HCT116 (cell line): ENCODE results near the gene PRRC2A. TPM values are rescaled to one million over a fixed set of nuclear protein-coding genes. Genes with fewer than 3 reads are reported as not detected.
A peak's percentile ranks its signal among the peaks of the same experiment; 100 is the strongest.

Experiments used
- ATAC-seq: fragments of 200-7000 bp; cut with Tn5 transposase; 2 replicates; pipeline ENCODE4 v1.9.1; 2020; ENCODE audit warnings: mild to moderate bottlenecking, moderate library complexity
- BruUV-seq: library from RNA; stranded (reverse); fragments of 400-500 nt; replicated peaks from 2 replicates; lab custom pipeline; 2021; lab: Mats Ljungman, UMichigan
- CTCF ChIA-PET: fragments of 300-600 bp; sonication (Branson Sonifier 250); formaldehyde crosslinking; loops from one replicate; lab custom pipeline; 2021; ENCODE audit warnings: antibody characterized with exemption; lab: Charles Lee
- POLR2A ChIA-PET: fragments of 300-600, 350-600 bp; sonication (Branson Sonifier 250); formaldehyde crosslinking; loops from one replicate; lab custom pipeline; 2021; ENCODE audit warnings: antibody characterized with exemption; lab: Charles Lee
- RAD21 ChIA-PET, 2 experiments: fragments of 300-600 bp; sonication (Branson Sonifier 250); formaldehyde crosslinking; loops; one replicate each; lab custom pipeline; 2023; ENCODE audit warnings: low total read pairs in 2 of 2; ENCODE audit not compliant: uncharacterized antibody in 2 of 2, unreplicated experiment in 2 of 2, low non-redundant PET in 1 of 2; lab: Charles Lee
- DNase-seq: peaks from one replicate; pipeline ENCODE4 v3.0.0-alpha.2; 2010; ENCODE audit warnings: low read depth, low spot score
- H2AFZ ChIP-seq: fragments of 200-600 bp; shearing (Covaris generic), sonication (generic); 2 replicates; pipeline ENCODE4 v1.6.1; 2017; ENCODE audit warnings: low read depth, mixed run types, mixed read lengths, antibody characterized with exemption, low read length; ENCODE audit not compliant: poor library complexity, severe bottlenecking
- H3K27ac ChIP-seq: 2 replicates; pipeline ENCODE4 v1.5.1; 2012; ENCODE audit warnings: low read depth, low read length
- H3K27me3 ChIP-seq: fragments of 200-600 bp; sonication (generic); 2 replicates; pipeline ENCODE4 v1.6.1; 2016; ENCODE audit warnings: mixed run types, low read length, mixed read lengths; ENCODE audit not compliant: insufficient read depth
- H3K36me3 ChIP-seq, 2 experiments: fragments of 200-500 bp in 1 of 2; fragments of 200-600 bp in 1 of 2; sonication (Bioruptor generic) in 1 of 2; sonication (generic) in 1 of 2; 2 replicates each; pipeline versions ENCODE4 v1.5.1 to v1.6.1; 2014 to 2016; ENCODE audit warnings: low read length in 2 of 2, inconsistent platforms in 1 of 2, mixed read lengths in 1 of 2, mixed run types in 1 of 2; ENCODE audit not compliant: insufficient read depth in 2 of 2, control insufficient read depth in 1 of 2
- H3K4me1 ChIP-seq, 2 experiments: fragments of 200-600 bp in 1 of 2; sonication (generic) in 1 of 2; 2 replicates each; pipeline versions ENCODE4 v1.5.1 to v1.6.1; 2012 to 2017; ENCODE audit warnings: low read length in 2 of 2, inconsistent platforms in 1 of 2, mild to moderate bottlenecking in 1 of 2, mixed read lengths in 1 of 2, mixed run types in 1 of 2, moderate library complexity in 1 of 2; ENCODE audit not compliant: insufficient read depth in 2 of 2, control insufficient read depth in 1 of 2
- H3K4me2 ChIP-seq: fragments of 200-600 bp; sonication (generic); 2 replicates; pipeline ENCODE4 v1.6.1; 2017; ENCODE audit warnings: mixed run types, low read length, mixed read lengths
- H3K4me3 ChIP-seq, 2 experiments: fragments of 200-600 bp in 1 of 2; sonication (generic) in 1 of 2; replicated peaks in 1 of 2; 2 replicates each; pipeline ENCODE4 v1.5.1; 2011 to 2016; ENCODE audit warnings: low read length in 2 of 2, control low read depth in 1 of 2, low read depth in 1 of 2, mild to moderate bottlenecking in 1 of 2, mixed read lengths in 1 of 2, mixed run types in 1 of 2
- H3K79me2 ChIP-seq: fragments of 200-600 bp; sonication (generic); 2 replicates; pipeline ENCODE4 v1.6.1; 2017; ENCODE audit warnings: mild to moderate bottlenecking, mixed run types, low read length, moderate library complexity, mixed read lengths; ENCODE audit not compliant: insufficient read depth
- H3K9ac ChIP-seq: fragments of 200-600 bp; sonication (generic); 2 replicates; pipeline ENCODE4 v1.6.1; 2016; ENCODE audit warnings: low read length, mixed read lengths
- H3K9me2 ChIP-seq: fragments of 200-600 bp; sonication (generic), shearing (Covaris generic); 2 replicates; pipeline ENCODE4 v1.6.1; 2017; ENCODE audit warnings: mixed run types, mild to moderate bottlenecking, moderate library complexity; ENCODE audit not compliant: insufficient read depth
- H3K9me3 ChIP-seq, 2 experiments: fragments of 200-500 bp in 1 of 2; fragments of 200-600 bp in 1 of 2; sonication (Bioruptor generic) in 1 of 2; sonication (generic) in 1 of 2; 2 replicates each; pipeline ENCODE4 v1.6.1; 2014 to 2017; ENCODE audit warnings: low read length in 2 of 2, mixed read lengths in 2 of 2, inconsistent platforms in 1 of 2, low read depth in 1 of 2, mild to moderate bottlenecking in 1 of 2, mixed run types in 1 of 2, moderate library complexity in 1 of 2; ENCODE audit not compliant: control insufficient read depth in 1 of 2, insufficient read depth in 1 of 2
- H4K20me1 ChIP-seq: fragments of 200-600 bp; sonication (generic), shearing (Covaris generic); 2 replicates; pipeline ENCODE4 v1.6.1; 2017; ENCODE audit warnings: mixed run types, mild to moderate bottlenecking, moderate library complexity; ENCODE audit not compliant: insufficient read depth
- CEBPB ChIP-seq: IDR thresholded peaks from 2 replicates; pipeline ENCODE4 v1.6.1; 2012; ENCODE audit warnings: low read depth
- CTCF ChIP-seq, 3 experiments: fragments of 200-600 bp in 1 of 3; sonication (generic) in 1 of 3; IDR thresholded peaks in 2 of 3; conservative IDR thresholded peaks in 1 of 3; 2 replicates each; pipeline ENCODE4 v1.5.1; 2012 to 2017; ENCODE audit warnings: low read depth in 2 of 3, low read length in 2 of 3, antibody characterized with exemption in 1 of 3, borderline replicate concordance in 1 of 3, control low read depth in 1 of 3, mild to moderate bottlenecking in 1 of 3, mixed read lengths in 1 of 3, mixed run types in 1 of 3, moderate library complexity in 1 of 3; ENCODE audit not compliant: insufficient read depth in 1 of 3
- EGR1 ChIP-seq: IDR thresholded peaks from 2 replicates; pipeline ENCODE4 v1.6.1; 2012; ENCODE audit warnings: low read depth
- ELF1 ChIP-seq: IDR thresholded peaks from 2 replicates; pipeline ENCODE4 v1.6.1; 2012; ENCODE audit warnings: low read depth, borderline replicate concordance
- EZH2 ChIP-seq: fragments of 200-600 bp; sonication (generic); IDR thresholded peaks from 2 replicates; pipeline ENCODE4 v1.6.1; 2017; ENCODE audit warnings: antibody characterized with exemption, mixed run types
- EZH2phosphoT487 ChIP-seq: fragments of 200-600 bp; IDR thresholded peaks from 2 replicates; pipeline ENCODE4 v1.6.1; 2018; ENCODE audit warnings: antibody characterized with exemption, borderline replicate concordance
- FOSL1 ChIP-seq: IDR thresholded peaks from 2 replicates; pipeline ENCODE4 v1.6.1; 2012; ENCODE audit warnings: low read depth
- MAX ChIP-seq: IDR thresholded peaks from 2 replicates; pipeline ENCODE4 v1.6.1; 2012
- POLR2A ChIP-seq: IDR thresholded peaks from 2 replicates; pipeline ENCODE4 v1.7.0; 2011; ENCODE audit warnings: borderline replicate concordance; ENCODE audit not compliant: insufficient read depth, insufficient read length; ENCODE audit errors: extremely low read depth
- RAD21 ChIP-seq: IDR thresholded peaks from 2 replicates; pipeline ENCODE4 v1.6.1; 2012; ENCODE audit warnings: low read depth, mild to moderate bottlenecking
- REST ChIP-seq: IDR thresholded peaks from 2 replicates; pipeline ENCODE4 v1.6.1; 2012; ENCODE audit warnings: low read depth
- SIN3A ChIP-seq: IDR thresholded peaks from 2 replicates; pipeline ENCODE4 v1.6.1; 2012; ENCODE audit warnings: low read depth
- SP1 ChIP-seq: IDR thresholded peaks from 2 replicates; pipeline ENCODE4 v1.6.1; 2012; ENCODE audit warnings: low read depth
- SRF ChIP-seq: IDR thresholded peaks from 2 replicates; pipeline ENCODE4 v1.6.1; 2012; ENCODE audit warnings: low read depth
- YY1 ChIP-seq: IDR thresholded peaks from 2 replicates; pipeline ENCODE4 v1.6.1; 2011; ENCODE audit warnings: low read length, low read depth, moderate library complexity, mild to moderate bottlenecking; ENCODE audit not compliant: insufficient replicate concordance; ENCODE audit errors: extremely low read depth
- ZBTB33 ChIP-seq: IDR thresholded peaks from 2 replicates; pipeline ENCODE4 v1.6.1; 2011; ENCODE audit warnings: mild to moderate bottlenecking, low read length, moderate library complexity; ENCODE audit not compliant: insufficient replicate concordance; ENCODE audit errors: extremely low read depth
- ZFX ChIP-seq: fragments of 450-650 bp; IDR thresholded peaks from 2 replicates; pipeline ENCODE4 v1.6.1; 2017
- ZNF274 ChIP-seq: fragments of 200-500 bp; sonication (Bioruptor generic); IDR thresholded peaks from 2 replicates; pipeline ENCODE4 v1.6.1; 2014; ENCODE audit warnings: mild to moderate bottlenecking, low read depth, low read length, inconsistent platforms
- intact Hi-C: fragments of 100-400 bp; cut with micrococcal nuclease; formaldehyde crosslinking; loops from 2 replicates; pipeline ENCODE4 v1.10.0; 2022
- total RNA-seq: library from RNA; stranded (reverse); gene quantifications from one replicate; pipeline ENCODE4 v1.2.1, GENCODE V29; 2021; ENCODE audit not compliant: unreplicated experiment

PRRC2A gene
- total RNA-seq, 1 experiment from 2014 or later: 250 TPM

- no peaks in the 10 kb centered on the region for H4K20me1 ChIP-seq
- ChIA-PET CTCF (interaction anchor here (1.0 kb wide), 1 partner anchor 41 kb away, joined by 3 read pairs; no protein-coding TSS in a partner anchor), POLR2A (interaction anchor here (0.7 to 0.8 kb wide), 2 partner anchors 30 to 43 kb away, joined by 3 read pairs; partner anchors contain the start of gene GPANK1)
- no peak for ATAC-seq
- H3K36me3 ChIP-seq: peaks cover 19 to 50% of the 10 kb centered on the region in 2 experiments
- H3K27ac ChIP-seq: peak overlapping the region; percentile 90
- no peaks in the 10 kb centered on the region for H3K27me3 ChIP-seq
- peaks cover 6 to 18% of the 10 kb centered on the region in 2 experiments; a peak in 3 of 4 replicates for H3K4me1 ChIP-seq
- peak overlapping the region; percentile 98 for H3K9ac ChIP-seq
- no peak overlapping the region for H2AFZ ChIP-seq
- peak overlapping the region; percentile 91 for H3K4me2 ChIP-seq
- peaks cover 56% of the 10 kb centered on the region for H3K79me2 ChIP-seq
- TF ChIP-seq SRF: no peak
- no peak for TF ChIP-seq EZH2
- TF ChIP-seq REST: no peak
- TF ChIP-seq ELF1: no peak
- no peak for TF ChIP-seq ZNF274
- TF ChIP-seq ZFX: no peak
- TF ChIP-seq CTCF (IDR thresholded peaks at IDR 0.05 in 2 of 3, conservative IDR thresholded peaks at IDR 0.05 in 1 of 3; ENCODE audit: borderline replicate concordance in 1 of 3, insufficient read depth in 1 of 3, low read depth in 2 of 3, low read length in 2 of 3): no peak
- no peak for TF ChIP-seq RAD21
- no peak for TF ChIP-seq SIN3A
- TF ChIP-seq CEBPB: no peak
- TF ChIP-seq ZBTB33: no peak
- no peak for TF ChIP-seq FOSL1
- no peak for TF ChIP-seq MAX
- no peak for TF ChIP-seq EGR1
- no peak for TF ChIP-seq SP1
- TF ChIP-seq YY1: no peak
- no peak for TF ChIP-seq POLR2A
- TF ChIP-seq EZH2phosphoT487: no peak
- TF ChIP-seq, all 23 proteins: peak for 0
- RAD21 ChIA-PET: no interaction called here
- Histone ChIP-seq H3K9me2 (no peaks in the 10 kb centered on the region), H3K4me3 (peak overlapping the region; percentile 99 to 100), H3K9me3 (no peaks in the 10 kb centered on the region)
- intact Hi-C loops: no loop called here
- TSS peak; percentile 65 for BruUV-seq
- no peak for DNase-seq
Measured at GRCh38 chr6:31621320-31621939, 915 bp downstream of the PRRC2A start.
